GM18498 (cell line): ENCODE results near the gene GAPVD1.
"Not testable (repeated sequence)": the region's sequence is repeated elsewhere in the genome, so short reads cannot be mapped to it uniquely, and the experiment has no call there.

ENCODE experiments used
- ATAC-seq: cut with Tn5 transposase; IDR thresholded peaks from one replicate; pipeline ENCODE4 v1.9.1; 2021; ENCODE audit warnings: mild to moderate bottlenecking, moderate library complexity; ENCODE audit not compliant: unreplicated experiment

GAPVD1 gene

GRCh38 chr9:125254231-125254630 lies 7.4 kb upstream of the GAPVD1 start:
- no peak for ATAC-seq

GRCh38 chr9:125255781-125256391 lies 5.7 kb upstream of the GAPVD1 start:
- ATAC-seq = no peak

GRCh38 chr9:125258160-125258785 lies 3.4 kb upstream of the GAPVD1 start:
- no peak for ATAC-seq

GRCh38 chr9:125258832-125259534 lies 2.6 kb upstream of the GAPVD1 start:
- ATAC-seq = no peak

- no peak for ATAC-seq
Observed at GRCh38 chr9:125260561-125260960, 1.1 kb upstream of the GAPVD1 start.

- ATAC-seq = no peak
Observed at GRCh38 chr9:125262294-125262991, 817 bp downstream of the GAPVD1 start.

- not testable (repeated sequence) for ATAC-seq
Observed at GRCh38 chr9:125264068-125264467, 2.4 kb downstream of the GAPVD1 start.

- ATAC-seq = no peak
Observed at GRCh38 chr9:125268394-125269013, 6.9 kb downstream of the GAPVD1 start.

- no peak for ATAC-seq
Observed at GRCh38 chr9:125269014-125269397, 7.4 kb downstream of the GAPVD1 start.

- no peak for ATAC-seq
Observed at GRCh38 chr9:125271081-125271480, 9.5 kb downstream of the GAPVD1 start.

- ATAC-seq = no peak
Observed at GRCh38 chr9:125272697-125273096, 11.1 kb downstream of the GAPVD1 start.

- no peak for ATAC-seq
Observed at GRCh38 chr9:125276771-125277170, 15.1 kb downstream of the GAPVD1 start.

- no peak for ATAC-seq
Observed at GRCh38 chr9:125277411-125277810, 15.8 kb downstream of the GAPVD1 start.

GRCh38 chr9:125280945-125281344 lies 19.3 kb downstream of the GAPVD1 start:
- ATAC-seq = no peak

GRCh38 chr9:125284855-125285254 lies 23.2 kb downstream of the GAPVD1 start:
- ATAC-seq = no peak

- ATAC-seq = not testable (repeated sequence)
Observed at GRCh38 chr9:125286935-125287433, 25.4 kb downstream of the GAPVD1 start.

- no peak for ATAC-seq
Observed at GRCh38 chr9:125293134-125293533, 31.5 kb downstream of the GAPVD1 start.

GRCh38 chr9:125295657-125296056 lies 34.0 kb downstream of the GAPVD1 start:
- ATAC-seq = no peak

GRCh38 chr9:125296843-125297372 lies 35.3 kb downstream of the GAPVD1 start:
- no peak for ATAC-seq

GRCh38 chr9:125297917-125298316 lies 36.3 kb downstream of the GAPVD1 start:
- no peak for ATAC-seq

GRCh38 chr9:125302241-125302640 lies 40.6 kb downstream of the GAPVD1 start:
- no peak for ATAC-seq
